HepG2 (cell line): Measurements from ENCODE around the gene TSGA10IP. TPM values are rescaled to one million over a fixed set of nuclear protein-coding genes. Genes with fewer than 3 reads are reported as not detected.
A peak's percentile ranks its signal among the peaks of the same experiment; 100 is the strongest.

Experiments
- ATAC-seq: fragments of 200-7000 bp; cut with Tn5 transposase; 3 replicates; pipeline ENCODE4 v1.9.1; 2020; ENCODE audit warnings: mild to moderate bottlenecking, moderate library complexity
- BruUV-seq: library from RNA; stranded (reverse); fragments of 400-500 nt; replicated peaks from 2 replicates; lab custom pipeline; 2021; lab: Mats Ljungman, UMichigan
- CTCF ChIA-PET: fragments of 300-600 bp; formaldehyde crosslinking; extraction: SDS; loops from one replicate; lab custom pipeline; 2021; ENCODE audit warnings: low total read pairs, inconsistent platforms, low intra/inter-chr PET ratio; lab: Yijun Ruan, JAX
- POLR2A ChIA-PET: fragments of 350-600 bp; sonication (Branson Sonifier 250); formaldehyde crosslinking; loops from one replicate; lab custom pipeline; 2020; ENCODE audit warnings: antibody characterized with exemption, inconsistent platforms; lab: Yijun Ruan, JAX
- DNase-seq: peaks from one replicate; pipeline ENCODE4 v3.0.0-alpha.2; 2015; ENCODE audit warnings: low spot score
- FAIRE-seq: peaks from 3 replicates; lab custom pipeline; 2011; peaks lifted over from hg19 to GRCh38; lab: Jason Lieb, UNC
- H2AFZ ChIP-seq: one replicate; pipeline ENCODE4 v1.6.1; 2011; ENCODE audit warnings: low read length, inconsistent platforms
- H3K27ac ChIP-seq: fragments of 300-600 bp; 3 replicates; pipeline ENCODE4 v1.8.0; 2011; ENCODE audit warnings: mixed run types, mild to moderate bottlenecking, mixed read lengths, low read length, inconsistent platforms; ENCODE audit not compliant: insufficient read depth; ENCODE audit errors: extremely low read length
- H3K27me3 ChIP-seq, 2 experiments: fragments of 200-600 bp in 1 of 2; 2 replicates in 1 of 2; 3 replicates in 1 of 2; pipeline versions ENCODE4 v1.6.0 to v1.8.0; 2011; ENCODE audit warnings: low read length in 2 of 2, mild to moderate bottlenecking in 2 of 2, moderate library complexity in 2 of 2, inconsistent platforms in 1 of 2; ENCODE audit not compliant: insufficient read depth in 2 of 2, control insufficient read depth in 1 of 2
- H3K36me3 ChIP-seq, 2 experiments: fragments of 200-600 bp in 1 of 2; replicated peaks in 1 of 2; 2 replicates in 1 of 2; 3 replicates in 1 of 2; pipeline versions ENCODE4 v1.5.1 to v1.8.0; 2011; ENCODE audit warnings: low read length in 2 of 2, inconsistent platforms in 1 of 2; ENCODE audit not compliant: insufficient read depth in 2 of 2, control insufficient read depth in 1 of 2
- H3K4me1 ChIP-seq: 2 replicates; pipeline ENCODE4 v1.5.1; 2012; ENCODE audit warnings: low read length, inconsistent platforms; ENCODE audit not compliant: insufficient read depth
- H3K4me2 ChIP-seq: 2 replicates; pipeline ENCODE4 v1.6.0; 2011; ENCODE audit warnings: low read depth, low read length, inconsistent platforms
- H3K4me3 ChIP-seq, 3 experiments: fragments of 200-600 bp in 1 of 3; sonication (generic), shearing (Covaris generic) in 1 of 3; replicated peaks in 1 of 3; 2 replicates each; pipeline ENCODE4 v1.5.1; 2011 to 2016; ENCODE audit warnings: low read length in 3 of 3, inconsistent platforms in 2 of 3, low read depth in 2 of 3, mild to moderate bottlenecking in 2 of 3, control low read depth in 1 of 3, mixed read lengths in 1 of 3; ENCODE audit not compliant: insufficient read depth in 1 of 3
- H3K79me2 ChIP-seq: one replicate; pipeline ENCODE4 v1.6.1; 2011; ENCODE audit warnings: low read length, inconsistent platforms; ENCODE audit not compliant: insufficient read depth
- H3K9ac ChIP-seq: 2 replicates; pipeline ENCODE4 v1.6.0; 2011; ENCODE audit warnings: mild to moderate bottlenecking, low read depth, low read length, inconsistent platforms; ENCODE audit not compliant: insufficient read depth
- H3K9me3 ChIP-seq: 2 replicates; pipeline ENCODE4 v1.5.1; 2012; ENCODE audit warnings: mild to moderate bottlenecking, low read length
- H4K20me1 ChIP-seq: 2 replicates; pipeline ENCODE4 v1.6.0; 2011; ENCODE audit warnings: inconsistent platforms, mild to moderate bottlenecking, low read length, moderate library complexity; ENCODE audit not compliant: insufficient read depth
- ARHGAP35 ChIP-seq: sonication (generic); formaldehyde crosslinking; IDR thresholded peaks from 2 replicates; pipeline ENCODE4 v1.9.0; 2022; ENCODE audit warnings: mild to moderate bottlenecking, inconsistent platforms, moderate library complexity, missing genetic modification reagents, borderline replicate concordance
- ONECUT2 ChIP-seq: sonication (generic); formaldehyde crosslinking; IDR thresholded peaks from 2 replicates; pipeline ENCODE4 v1.4.0; 2020; ENCODE audit warnings: missing genetic modification reagents
- ZBTB20 ChIP-seq: sonication (generic); formaldehyde crosslinking; IDR thresholded peaks from 2 replicates; pipeline ENCODE4 v1.8.1; 2023; ENCODE audit warnings: missing genetic modification reagents, low read depth, mild to moderate bottlenecking, borderline replicate concordance
- WGBS: methylation state at CpG from one replicate; pipeline ENCODE4 v1.1.6; 2017; ENCODE audit warnings: low lambda C conversion rate; 5-methylcytosine and 5-hydroxymethylcytosine counted together
- in situ Hi-C: cut with HindIII; loops from 2 replicates; pipeline ENCODE4 v1.10.0; 2017; ENCODE audit warnings: low pct_unique_long_range_greater_than_20kb; ENCODE audit not compliant: extremely low pct_ligation_motif_present
- intact Hi-C: fragments of 100-400 bp; cut with micrococcal nuclease; formaldehyde crosslinking; loops from one replicate; pipeline ENCODE4 v1.10.0; 2022; ENCODE audit not compliant: unreplicated experiment
- polyA plus RNA-seq, 8 experiments: library from polyadenylated mRNA; depleted of rRNA in 3 of 8; stranded (reverse) in 7 of 8; unstranded in 1 of 8; fragments of >200 nt; fragmentation: Illumina TruSeq in 4 of 8; extraction: Trizol in 4 of 8; gene quantifications; 2 replicates each; pipeline versions ENCODE4 v1.2.1 to v1.2.3, GENCODE V29; 2011 to 2016; ENCODE audit warnings: low read depth in 4 of 8, missing spikeins in 1 of 8, mixed read lengths in 1 of 8; ENCODE audit not compliant: insufficient read depth in 1 of 8
- total RNA-seq, 5 experiments: library from RNA; depleted of rRNA; stranded (reverse); fragments of >200 nt; fragmentation: Illumina TruSeq; extraction: Trizol; gene quantifications; 2 replicates each; pipeline ENCODE4 v1.2.3, GENCODE V29; 2016; ENCODE audit warnings: low read depth in 1 of 5
- TF ChIP-seq, protein P1 (sequence below): sonication (generic); formaldehyde crosslinking; IDR thresholded peaks from 2 replicates; pipeline ENCODE4 v1.4.0; 2020; ENCODE audit warnings: mild to moderate bottlenecking, missing genetic modification reagents
- TF ChIP-seq, protein P2 (sequence below): sonication (generic); formaldehyde crosslinking; IDR thresholded peaks from 2 replicates; pipeline ENCODE4 v1.5.1; 2020; ENCODE audit warnings: missing genetic modification reagents, mild to moderate bottlenecking, borderline replicate concordance
- TF ChIP-seq, protein P3 (sequence below): IDR thresholded peaks from 2 replicates; pipeline ENCODE4 v1.6.1; 2016; ENCODE audit warnings: low read depth
- TF ChIP-seq, protein P4 (sequence below): fragments of 450-650 bp; IDR thresholded peaks from 2 replicates; pipeline ENCODE4 v1.6.1; 2016

Gene TSGA10IP
- total and polyA plus RNA-seq, 2 of the 13 experiments (the other 11 are each of a cell fraction or from before 2014, with no cell fraction given): not detected

DNA sequence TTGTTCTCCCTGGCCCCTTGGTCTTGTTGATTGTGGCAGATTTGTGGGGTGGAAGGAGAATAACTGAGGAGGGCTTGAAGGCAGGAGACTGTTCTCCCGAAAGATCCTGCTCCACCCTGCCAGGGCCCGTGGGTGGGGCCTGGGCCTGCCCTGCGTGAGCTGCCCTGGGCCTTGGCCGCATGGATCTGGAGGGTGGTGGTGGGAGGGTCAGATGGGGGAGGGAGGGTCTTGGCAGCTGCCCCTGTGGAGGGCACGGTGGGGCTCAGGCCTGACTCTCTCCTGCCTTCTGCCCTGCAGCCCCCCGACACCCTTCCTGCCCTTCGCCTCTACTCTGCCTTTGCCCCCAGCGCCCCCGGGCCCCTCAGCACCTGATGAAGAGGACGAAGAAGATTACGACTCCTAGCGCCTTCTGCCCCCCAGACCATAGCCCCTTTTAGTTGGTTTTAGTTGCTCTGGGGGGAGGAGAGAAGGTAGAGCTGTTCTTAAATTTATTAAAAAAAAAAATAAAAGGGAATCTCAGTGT, 24.2 kb upstream of the TSGA10IP start:
- 95% methylated on average over 7 of the region's 12 CpGs for WGBS

More for the DNA sequence above, 24.2 kb upstream of the TSGA10IP start:
- TF ChIP-seq ZBTB20 (no peak), ONECUT2 (no peak), ARHGAP35 (no peak)
- TF ChIP-seq, protein P1, sequence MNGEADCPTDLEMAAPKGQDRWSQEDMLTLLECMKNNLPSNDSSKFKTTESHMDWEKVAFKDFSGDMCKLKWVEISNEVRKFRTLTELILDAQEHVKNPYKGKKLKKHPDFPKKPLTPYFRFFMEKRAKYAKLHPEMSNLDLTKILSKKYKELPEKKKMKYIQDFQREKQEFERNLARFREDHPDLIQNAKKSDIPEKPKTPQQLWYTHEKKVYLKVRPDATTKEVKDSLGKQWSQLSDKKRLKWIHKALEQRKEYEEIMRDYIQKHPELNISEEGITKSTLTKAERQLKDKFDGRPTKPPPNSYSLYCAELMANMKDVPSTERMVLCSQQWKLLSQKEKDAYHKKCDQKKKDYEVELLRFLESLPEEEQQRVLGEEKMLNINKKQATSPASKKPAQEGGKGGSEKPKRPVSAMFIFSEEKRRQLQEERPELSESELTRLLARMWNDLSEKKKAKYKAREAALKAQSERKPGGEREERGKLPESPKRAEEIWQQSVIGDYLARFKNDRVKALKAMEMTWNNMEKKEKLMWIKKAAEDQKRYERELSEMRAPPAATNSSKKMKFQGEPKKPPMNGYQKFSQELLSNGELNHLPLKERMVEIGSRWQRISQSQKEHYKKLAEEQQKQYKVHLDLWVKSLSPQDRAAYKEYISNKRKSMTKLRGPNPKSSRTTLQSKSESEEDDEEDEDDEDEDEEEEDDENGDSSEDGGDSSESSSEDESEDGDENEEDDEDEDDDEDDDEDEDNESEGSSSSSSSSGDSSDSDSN: no peak
- TF ChIP-seq, protein P2, sequence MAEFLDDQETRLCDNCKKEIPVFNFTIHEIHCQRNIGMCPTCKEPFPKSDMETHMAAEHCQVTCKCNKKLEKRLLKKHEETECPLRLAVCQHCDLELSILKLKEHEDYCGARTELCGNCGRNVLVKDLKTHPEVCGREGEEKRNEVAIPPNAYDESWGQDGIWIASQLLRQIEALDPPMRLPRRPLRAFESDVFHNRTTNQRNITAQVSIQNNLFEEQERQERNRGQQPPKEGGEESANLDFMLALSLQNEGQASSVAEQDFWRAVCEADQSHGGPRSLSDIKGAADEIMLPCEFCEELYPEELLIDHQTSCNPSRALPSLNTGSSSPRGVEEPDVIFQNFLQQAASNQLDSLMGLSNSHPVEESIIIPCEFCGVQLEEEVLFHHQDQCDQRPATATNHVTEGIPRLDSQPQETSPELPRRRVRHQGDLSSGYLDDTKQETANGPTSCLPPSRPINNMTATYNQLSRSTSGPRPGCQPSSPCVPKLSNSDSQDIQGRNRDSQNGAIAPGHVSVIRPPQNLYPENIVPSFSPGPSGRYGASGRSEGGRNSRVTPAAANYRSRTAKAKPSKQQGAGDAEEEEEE (CRISPR knock-in tag): no peak
- TF ChIP-seq, protein P3, sequence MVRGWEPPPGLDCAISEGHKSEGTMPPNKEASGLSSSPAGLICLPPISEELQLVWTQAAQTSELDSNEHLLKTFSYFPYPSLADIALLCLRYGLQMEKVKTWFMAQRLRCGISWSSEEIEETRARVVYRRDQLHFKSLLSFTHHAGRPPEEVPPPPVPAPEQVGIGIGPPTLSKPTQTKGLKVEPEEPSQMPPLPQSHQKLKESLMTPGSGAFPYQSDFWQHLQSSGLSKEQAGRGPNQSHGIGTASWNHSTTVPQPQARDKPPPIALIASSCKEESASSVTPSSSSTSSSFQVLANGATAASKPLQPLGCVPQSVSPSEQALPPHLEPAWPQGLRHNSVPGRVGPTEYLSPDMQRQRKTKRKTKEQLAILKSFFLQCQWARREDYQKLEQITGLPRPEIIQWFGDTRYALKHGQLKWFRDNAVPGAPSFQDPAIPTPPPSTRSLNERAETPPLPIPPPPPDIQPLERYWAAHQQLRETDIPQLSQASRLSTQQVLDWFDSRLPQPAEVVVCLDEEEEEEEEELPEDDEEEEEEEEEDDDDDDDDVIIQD (CRISPR knock-in tag): no peak
- TF ChIP-seq, protein P4, sequence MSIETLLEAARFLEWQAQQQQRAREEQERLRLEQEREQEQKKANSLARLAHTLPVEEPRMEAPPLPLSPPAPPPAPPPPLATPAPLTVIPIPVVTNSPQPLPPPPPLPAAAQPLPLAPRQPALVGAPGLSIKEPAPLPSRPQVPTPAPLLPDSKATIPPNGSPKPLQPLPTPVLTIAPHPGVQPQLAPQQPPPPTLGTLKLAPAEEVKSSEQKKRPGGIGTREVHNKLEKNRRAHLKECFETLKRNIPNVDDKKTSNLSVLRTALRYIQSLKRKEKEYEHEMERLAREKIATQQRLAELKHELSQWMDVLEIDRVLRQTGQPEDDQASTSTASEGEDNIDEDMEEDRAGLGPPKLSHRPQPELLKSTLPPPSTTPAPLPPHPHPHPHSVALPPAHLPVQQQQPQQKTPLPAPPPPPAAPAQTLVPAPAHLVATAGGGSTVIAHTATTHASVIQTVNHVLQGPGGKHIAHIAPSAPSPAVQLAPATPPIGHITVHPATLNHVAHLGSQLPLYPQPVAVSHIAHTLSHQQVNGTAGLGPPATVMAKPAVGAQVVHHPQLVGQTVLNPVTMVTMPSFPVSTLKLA: no peak
- H3K4me1 ChIP-seq: peaks cover 33% of the 10 kb centered on the region
- H3K27me3 ChIP-seq: no peaks in the 10 kb centered on the region
- in situ Hi-C loops: no loop called here
- no peak overlapping the region for H3K27ac ChIP-seq
- no peak overlapping the region for H2AFZ ChIP-seq
- CTCF ChIA-PET: no interaction called here
- H3K79me2 ChIP-seq: peaks cover 11% of the 10 kb centered on the region
- H3K36me3 ChIP-seq: no peaks in the 10 kb centered on the region; a peak in 1 of 5 replicates
- intact Hi-C loops: no loop called here
- DNase-seq (no peak), ATAC-seq (no peak), FAIRE-seq (no peak)
- POLR2A ChIA-PET: no interaction called here
- no peaks in the 10 kb centered on the region for H3K9me3 ChIP-seq
- H4K20me1 ChIP-seq: no peaks in the 10 kb centered on the region
- peak overlapping the region; percentile 93 for H3K4me2 ChIP-seq
- H3K4me3 ChIP-seq: no peak overlapping the region
- no TSS peak for BruUV-seq
- H3K9ac ChIP-seq: no peak overlapping the region
